HUDEP-2 (cell line): ENCODE results near the gene LAMC3.
"Not testable (repeated sequence)": the region's sequence is repeated elsewhere in the genome, so short reads cannot be mapped to it uniquely, and the experiment has no call there.

ENCODE experiments used
- DNase-seq, 76 experiments: peaks; one replicate each; lab custom pipeline; 2025; ENCODE audit not compliant: unreplicated experiment in 76 of 76; lab: John Stamatoyannopoulos, UW

LAMC3 gene

GRCh38 chr9:130990306-130990977 is 18.5 kb upstream of the LAMC3 start:
- DNase-seq: no peak

- no peak for DNase-seq
Observed at GRCh38 chr9:130990978-130991777, 17.8 kb upstream of the LAMC3 start.

GRCh38 chr9:130991778-130992681 is 16.9 kb upstream of the LAMC3 start:
- no peak for DNase-seq

- no peak for DNase-seq
Observed at GRCh38 chr9:130992682-130993032, 16.3 kb upstream of the LAMC3 start.

GRCh38 chr9:130993303-130994030 is 15.5 kb upstream of the LAMC3 start:
- DNase-seq: no peak

GRCh38 chr9:130994135-130995085 is 14.6 kb upstream of the LAMC3 start:
- peak in 3 of 76 experiments; percentile 24 to 36 (median 35) for DNase-seq

- DNase-seq: peak in 9 of 76 experiments; percentile 6 to 37 (median 26)
Observed at GRCh38 chr9:130995086-130996011, 13.6 kb upstream of the LAMC3 start.

- no peak for DNase-seq
Observed at GRCh38 chr9:130996205-130996604, 12.8 kb upstream of the LAMC3 start.

GRCh38 chr9:130996676-130997394 is 12.1 kb upstream of the LAMC3 start:
- DNase-seq: no peak

- no peak for DNase-seq
Observed at GRCh38 chr9:130997395-130997684, 11.6 kb upstream of the LAMC3 start.

- peak in 54 of 76 experiments; percentile 4 to 75 (median 40) for DNase-seq
Observed at GRCh38 chr9:130997925-130998596, 10.9 kb upstream of the LAMC3 start.

GRCh38 chr9:130998597-130999244 is 10.3 kb upstream of the LAMC3 start:
- DNase-seq: no peak

GRCh38 chr9:130999245-130999623 is 9.7 kb upstream of the LAMC3 start:
- DNase-seq: no peak

- not testable (repeated sequence) for DNase-seq
Observed at GRCh38 chr9:131000526-131000925, 8.4 kb upstream of the LAMC3 start.

- no peak for DNase-seq
Observed at GRCh38 chr9:131001021-131001420, 8.0 kb upstream of the LAMC3 start.

- no peak for DNase-seq
Observed at GRCh38 chr9:131001990-131002389, 7.0 kb upstream of the LAMC3 start.

GRCh38 chr9:131006601-131007000 is 2.4 kb upstream of the LAMC3 start:
- no peak for DNase-seq
